ENCODE measurements around the gene RRM1.
"Not testable (repeated sequence)": the region's sequence is repeated elsewhere in the genome, so short reads cannot be mapped to it uniquely, and the experiment has no call there.

The RRM1 gene

GRCh38 chr11:4094348-4095291 lies at the start of gene RRM1:
Gene RRM1 (plus strand): TSS chr11:4094799. CDS start chr11:4095013, 214 bp downstream.
- DNase-seq (ENCODE audit: low read depth, low spot score) = peak; percentile 98

- peak; percentile 29 for DNase-seq (ENCODE audit: low read depth, low spot score)
Measured at GRCh38 chr11:4044976-4045646, 49.5 kb upstream of the RRM1 start.

GRCh38 chr11:4048340-4048739 lies 46.3 kb upstream of the RRM1 start:
- DNase-seq (ENCODE audit: low read depth, low spot score) = no peak

- no peak for DNase-seq (ENCODE audit: low read depth, low spot score)
Measured at GRCh38 chr11:4049006-4049405, 45.6 kb upstream of the RRM1 start.

- DNase-seq (ENCODE audit: low read depth, low spot score) = no peak
Measured at GRCh38 chr11:4050138-4050537, 44.5 kb upstream of the RRM1 start.

- DNase-seq (ENCODE audit: low read depth, low spot score) = not testable (repeated sequence)
Measured at GRCh38 chr11:4053200-4053599, 41.4 kb upstream of the RRM1 start.

- DNase-seq (ENCODE audit: low read depth, low spot score) = no peak
Measured at GRCh38 chr11:4054643-4055042, 40.0 kb upstream of the RRM1 start.

- DNase-seq (ENCODE audit: low read depth, low spot score) = no peak
Measured at GRCh38 chr11:4059424-4059823, 35.2 kb upstream of the RRM1 start.

GRCh38 chr11:4060182-4060923 lies 34.2 kb upstream of the RRM1 start:
- no peak for DNase-seq (ENCODE audit: low read depth, low spot score)

- no peak for DNase-seq (ENCODE audit: low read depth, low spot score)
Measured at GRCh38 chr11:4061700-4062099, 32.9 kb upstream of the RRM1 start.

GRCh38 chr11:4063348-4063747 lies 31.3 kb upstream of the RRM1 start:
- no peak for DNase-seq (ENCODE audit: low read depth, low spot score)

GRCh38 chr11:4064278-4064955 lies 30.2 kb upstream of the RRM1 start:
- no peak for DNase-seq (ENCODE audit: low read depth, low spot score)

- no peak for DNase-seq (ENCODE audit: low read depth, low spot score)
Measured at GRCh38 chr11:4065086-4065485, 29.5 kb upstream of the RRM1 start.

GRCh38 chr11:4065601-4066377 lies 28.8 kb upstream of the RRM1 start:
- peak; percentile 44 for DNase-seq (ENCODE audit: low read depth, low spot score)

- DNase-seq (ENCODE audit: low read depth, low spot score) = no peak
Measured at GRCh38 chr11:4066910-4067309, 27.7 kb upstream of the RRM1 start.

- peak; percentile 61 for DNase-seq (ENCODE audit: low read depth, low spot score)
Measured at GRCh38 chr11:4068962-4069361, 25.6 kb upstream of the RRM1 start.

GRCh38 chr11:4071325-4071724 lies 23.3 kb upstream of the RRM1 start:
- DNase-seq (ENCODE audit: low read depth, low spot score) = no peak

GRCh38 chr11:4071914-4072313 lies 22.7 kb upstream of the RRM1 start:
- peak; percentile 70 for DNase-seq (ENCODE audit: low read depth, low spot score)

- peak; percentile 86 for DNase-seq (ENCODE audit: low read depth, low spot score)
Measured at GRCh38 chr11:4072668-4073285, 21.8 kb upstream of the RRM1 start.

- peak; percentile 46 for DNase-seq (ENCODE audit: low read depth, low spot score)
Measured at GRCh38 chr11:4074266-4074665, 20.3 kb upstream of the RRM1 start.

Data from astrocyte of the hippocampus (primary cell).